HFF-Myc (cell line): ENCODE results near the gene TRAF3.

Source experiments
- DNase-seq: peaks from one replicate; pipeline ENCODE4 v3.0.0-alpha.2; 2011; ENCODE audit warnings: low read depth; ENCODE audit errors: extremely low read depth
- H3K4me3 ChIP-seq: replicated peaks from 2 replicates; pipeline ENCODE4 v1.5.1; 2011; ENCODE audit warnings: low read depth, mild to moderate bottlenecking, control low read depth, low read length
- TF ChIP-seq, protein P1 (sequence below): IDR thresholded peaks from 2 replicates; pipeline ENCODE4 v1.5.1; 2012; ENCODE audit warnings: mild to moderate bottlenecking, low read depth, low read length, control low read depth; ENCODE audit errors: missing control alignments

The TRAF3 gene

DNA sequence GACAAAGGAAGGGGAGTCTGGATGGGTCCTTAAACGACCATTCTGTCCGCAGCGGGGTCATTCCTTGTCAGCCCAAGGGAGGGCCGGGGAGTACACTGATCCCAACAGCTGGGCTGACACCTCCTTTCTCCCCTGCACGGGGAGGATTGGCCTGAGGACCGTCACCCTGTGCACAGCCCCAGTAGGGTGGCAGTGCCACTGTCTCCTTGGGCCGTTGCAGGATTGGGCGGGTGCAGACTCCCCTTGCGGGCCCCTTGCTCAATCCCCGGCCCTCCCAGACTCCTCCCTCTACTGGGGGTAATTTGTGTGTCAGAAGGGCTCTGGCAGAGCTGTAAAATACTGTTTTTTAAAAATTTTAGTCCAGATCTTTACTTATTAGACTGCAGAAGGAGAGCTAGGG lies 132.7 kb downstream of the TRAF3 start:
- DNase-seq = no peak
- H3K4me3 ChIP-seq = no peak overlapping the region
- TF ChIP-seq, protein P1, sequence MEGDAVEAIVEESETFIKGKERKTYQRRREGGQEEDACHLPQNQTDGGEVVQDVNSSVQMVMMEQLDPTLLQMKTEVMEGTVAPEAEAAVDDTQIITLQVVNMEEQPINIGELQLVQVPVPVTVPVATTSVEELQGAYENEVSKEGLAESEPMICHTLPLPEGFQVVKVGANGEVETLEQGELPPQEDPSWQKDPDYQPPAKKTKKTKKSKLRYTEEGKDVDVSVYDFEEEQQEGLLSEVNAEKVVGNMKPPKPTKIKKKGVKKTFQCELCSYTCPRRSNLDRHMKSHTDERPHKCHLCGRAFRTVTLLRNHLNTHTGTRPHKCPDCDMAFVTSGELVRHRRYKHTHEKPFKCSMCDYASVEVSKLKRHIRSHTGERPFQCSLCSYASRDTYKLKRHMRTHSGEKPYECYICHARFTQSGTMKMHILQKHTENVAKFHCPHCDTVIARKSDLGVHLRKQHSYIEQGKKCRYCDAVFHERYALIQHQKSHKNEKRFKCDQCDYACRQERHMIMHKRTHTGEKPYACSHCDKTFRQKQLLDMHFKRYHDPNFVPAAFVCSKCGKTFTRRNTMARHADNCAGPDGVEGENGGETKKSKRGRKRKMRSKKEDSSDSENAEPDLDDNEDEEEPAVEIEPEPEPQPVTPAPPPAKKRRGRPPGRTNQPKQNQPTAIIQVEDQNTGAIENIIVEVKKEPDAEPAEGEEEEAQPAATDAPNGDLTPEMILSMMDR = no peak

DNA sequence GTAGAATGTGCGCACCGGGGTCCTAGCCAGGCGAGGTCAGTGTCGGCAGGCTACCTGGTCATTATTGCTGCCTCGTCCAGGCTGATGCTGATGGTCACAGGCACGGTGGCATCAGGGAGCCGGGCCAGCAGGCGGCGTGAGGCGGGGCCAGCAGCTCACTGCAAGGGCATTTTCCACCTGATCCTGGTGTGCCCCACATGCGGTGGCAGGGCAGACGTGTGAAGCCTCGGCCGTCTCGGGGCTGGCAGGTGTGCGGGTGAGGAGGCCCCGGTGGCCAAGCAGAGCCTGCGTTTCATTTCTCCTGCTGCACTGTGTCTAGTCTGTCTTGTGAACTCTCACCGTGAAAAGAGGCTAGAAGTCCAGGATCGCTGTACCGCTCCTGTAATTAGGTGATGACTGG lies 133.2 kb downstream of the TRAF3 start:
- DNase-seq = no peak
- TF ChIP-seq, protein P1 = no peak
- H3K4me3 ChIP-seq = no peak overlapping the region

DNA sequence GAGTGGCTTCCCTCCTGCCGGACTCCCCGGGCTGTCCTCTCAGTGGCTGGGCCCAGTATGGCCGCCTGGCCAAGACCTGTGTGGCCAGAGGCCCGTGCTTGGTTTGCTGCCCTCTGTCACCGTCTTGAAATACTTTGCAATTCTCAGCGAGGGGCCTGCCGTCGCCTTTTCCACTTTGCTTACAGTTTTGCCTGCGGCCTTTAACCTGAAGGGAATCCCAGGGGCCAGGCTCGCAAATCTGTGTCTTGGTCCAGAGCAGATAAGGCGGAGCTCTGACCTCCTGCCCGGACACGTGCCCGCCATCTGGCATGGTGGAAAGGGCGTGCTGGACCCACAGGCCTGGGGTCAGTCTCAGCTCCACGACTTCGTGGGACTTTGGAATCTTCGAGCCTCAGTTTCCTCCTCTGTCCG lies 134.3 kb downstream of the TRAF3 start:
- DNase-seq = no peak
- H3K4me3 ChIP-seq = no peak overlapping the region
- TF ChIP-seq, protein P1 = no peak

DNA sequence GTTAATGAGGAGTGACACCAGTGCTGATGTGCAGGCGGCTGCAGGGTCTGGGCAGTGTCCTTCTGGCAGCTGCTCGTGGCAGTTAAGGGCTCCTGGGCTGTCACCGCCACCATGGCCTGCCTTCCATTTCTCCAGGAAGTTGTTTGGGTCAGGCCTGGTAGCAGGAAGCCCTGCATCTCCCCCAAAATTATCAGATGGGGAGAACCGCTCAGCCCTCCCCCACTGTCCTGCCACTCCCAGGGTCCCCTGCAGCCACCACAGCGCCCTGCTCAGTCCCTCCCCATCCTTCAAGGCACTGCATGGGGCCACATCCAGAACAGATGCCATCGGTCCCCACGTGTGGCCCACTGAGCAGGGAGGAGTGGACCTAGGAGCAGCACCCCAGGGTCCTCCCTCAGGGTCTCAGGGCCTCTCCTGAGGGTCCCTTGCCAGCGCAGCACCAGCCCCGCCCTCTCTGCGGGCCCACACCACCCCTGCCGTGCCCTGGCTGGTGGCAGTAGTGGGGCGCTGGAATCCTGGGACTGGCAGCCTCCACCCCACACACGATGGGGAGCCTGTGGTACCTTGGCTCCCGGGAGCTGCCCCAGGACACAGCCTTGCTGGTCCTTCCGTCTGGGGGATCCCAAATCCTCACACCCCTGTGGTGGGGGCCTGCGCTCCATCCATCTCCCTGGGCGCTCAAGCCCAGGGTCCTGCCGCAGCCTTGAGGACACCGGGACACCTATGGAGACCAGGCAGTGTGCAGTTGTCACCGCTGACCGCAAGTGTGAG lies 134.9 kb downstream of the TRAF3 start:
- TF ChIP-seq, protein P1 = no peak
- no peak for DNase-seq
- H3K4me3 ChIP-seq = no peak overlapping the region

DNA sequence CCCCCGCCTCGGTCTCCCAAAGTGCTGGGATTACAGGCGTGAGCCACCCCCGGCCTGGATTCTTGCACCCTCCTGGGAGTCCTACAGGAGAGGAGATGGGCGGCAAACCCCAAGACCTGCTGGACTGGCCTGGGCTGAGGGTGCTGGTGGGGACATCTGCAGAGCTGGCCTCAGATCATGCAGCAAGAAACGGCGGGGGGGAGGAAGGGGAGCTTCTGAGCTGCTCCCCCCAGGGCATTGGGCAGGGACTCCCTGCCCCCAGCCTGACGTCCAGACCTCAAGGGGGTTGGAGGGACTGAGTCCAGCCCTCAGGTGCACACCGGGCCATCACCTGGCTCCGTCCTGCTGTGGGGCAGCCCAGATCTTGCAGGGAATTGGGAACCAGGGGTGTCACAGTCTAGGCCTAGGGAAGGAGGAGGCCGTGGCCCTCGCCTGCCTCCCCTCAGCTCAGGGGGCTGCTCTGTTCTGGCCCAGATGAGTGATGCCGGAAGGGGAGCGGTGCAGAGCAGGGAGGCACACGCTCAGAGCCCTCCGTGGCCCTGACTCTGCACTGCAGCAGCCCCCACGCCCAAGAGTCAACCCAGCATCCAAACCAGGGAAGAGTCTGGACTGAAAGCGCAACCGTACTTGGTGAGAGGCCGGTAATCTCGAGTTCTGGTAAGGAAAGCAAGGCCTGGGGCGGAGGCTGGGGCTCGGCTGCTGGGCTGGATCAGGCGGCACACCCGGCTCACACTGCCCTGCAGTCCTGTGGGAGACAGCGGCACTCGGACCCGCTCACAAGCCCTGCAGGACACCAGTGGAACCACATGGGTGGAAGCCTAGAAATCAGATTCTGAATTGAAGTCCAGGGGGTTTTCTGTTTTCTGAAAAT lies 136.3 kb downstream of the TRAF3 start:
- no peak overlapping the region for H3K4me3 ChIP-seq
- DNase-seq = no peak
- TF ChIP-seq, protein P1 = no peak

DNA sequence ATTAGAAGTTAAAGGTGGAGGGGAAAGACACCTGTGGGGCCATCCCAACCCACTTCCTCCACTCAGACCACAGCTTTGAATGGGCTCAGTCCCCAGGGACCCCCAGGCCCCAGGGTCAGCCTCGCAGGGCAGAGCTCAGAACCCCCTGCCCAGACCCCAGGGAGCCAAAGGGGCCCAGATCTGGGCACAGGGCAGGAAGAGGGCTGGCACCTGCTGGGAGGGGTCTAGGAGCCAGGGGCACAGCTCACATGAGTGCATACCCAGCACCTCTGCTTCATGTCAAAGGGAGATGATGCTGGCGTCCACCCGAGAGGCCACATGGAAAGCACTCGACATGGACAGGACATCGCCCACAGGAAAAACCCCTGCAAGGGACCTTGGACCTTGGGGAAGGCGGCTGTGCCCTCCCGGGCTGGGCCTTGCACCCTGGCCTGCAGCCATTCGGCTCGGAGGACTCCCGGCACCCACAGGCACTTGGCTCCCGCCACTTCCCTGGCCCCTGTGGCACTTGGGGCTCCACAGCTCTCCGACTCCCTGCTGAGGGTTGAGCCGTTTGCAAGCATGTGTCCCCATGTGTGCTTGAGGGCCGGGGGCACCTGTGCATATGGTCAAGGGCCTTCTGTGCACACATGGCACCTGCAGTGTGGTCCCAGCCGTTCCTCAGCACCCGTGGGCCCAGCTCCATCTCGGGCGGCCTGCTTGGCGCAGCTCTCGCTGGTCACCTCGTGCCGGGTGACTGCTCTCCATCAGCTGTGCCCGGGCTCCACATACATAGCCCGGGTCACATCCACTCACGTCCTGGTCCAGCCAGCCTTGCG lies 137.4 kb downstream of the TRAF3 start:
- no peak overlapping the region for H3K4me3 ChIP-seq
- TF ChIP-seq, protein P1 = no peak
- no peak for DNase-seq
